HG03045 (cell line): Measurements from ENCODE around the gene RPL12.

Experiments used
- ATAC-seq: cut with Tn5 transposase; IDR thresholded peaks from one replicate; pipeline ENCODE4 v1.9.1; 2021; ENCODE audit warnings: mild to moderate bottlenecking, moderate library complexity; ENCODE audit not compliant: unreplicated experiment

The RPL12 gene

GRCh38 chr9:127405344-127406125, 45.7 kb downstream of the RPL12 start:
- no peak for ATAC-seq

GRCh38 chr9:127404631-127405030, 46.6 kb downstream of the RPL12 start:
- ATAC-seq: no peak

- no peak for ATAC-seq
Measured at GRCh38 chr9:127403507-127404192, 47.6 kb downstream of the RPL12 start.

- no peak for ATAC-seq
Measured at GRCh38 chr9:127402401-127403090, 48.7 kb downstream of the RPL12 start.

DNA sequence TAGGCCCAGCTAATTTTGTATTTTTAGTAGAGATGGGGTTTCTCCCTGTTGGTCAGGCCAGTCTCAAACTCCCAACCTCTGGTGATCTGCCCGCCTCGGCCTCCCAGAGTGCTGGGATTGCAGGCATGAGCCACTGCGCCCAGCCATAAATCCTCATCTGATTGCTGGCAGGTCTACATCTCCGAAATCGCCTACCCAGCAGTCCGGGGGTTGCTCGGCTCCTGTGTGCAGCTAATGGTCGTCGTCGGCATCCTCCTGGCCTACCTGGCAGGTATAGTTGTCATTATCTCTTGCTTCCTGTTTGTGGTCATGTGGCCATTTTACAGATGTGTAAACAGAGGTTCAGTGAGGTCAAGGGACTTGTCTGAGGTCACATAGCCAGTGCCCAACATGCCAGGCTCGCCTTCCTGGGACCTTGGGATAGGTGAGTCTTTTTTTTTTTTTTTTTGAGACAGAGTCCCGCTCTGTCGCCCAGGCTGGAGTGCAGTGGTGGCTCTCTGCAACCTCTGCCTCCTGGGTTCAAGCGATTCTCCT, 51.4 kb downstream of the RPL12 start:
- no peak for ATAC-seq

- ATAC-seq: no peak
Measured at GRCh38 chr9:127398715-127399400, 52.3 kb downstream of the RPL12 start.

DNA sequence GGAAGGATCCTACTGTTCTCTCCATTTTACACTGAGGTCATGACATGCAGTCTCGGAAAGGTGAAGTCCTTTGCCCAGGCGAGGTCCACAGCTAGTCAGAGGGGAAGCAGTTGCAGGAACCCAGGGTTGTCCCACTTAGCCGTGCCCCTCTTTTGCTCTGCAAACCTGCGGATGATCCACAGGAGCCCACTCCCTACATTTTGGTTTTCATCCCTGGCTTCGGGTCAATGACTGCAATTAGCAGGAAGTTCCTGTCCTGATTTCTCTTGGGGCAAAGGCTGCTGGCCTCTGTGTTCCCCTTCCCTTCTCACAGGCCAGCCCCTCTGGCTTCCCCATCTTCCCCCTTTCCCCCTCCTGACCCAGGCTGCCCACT, 52.9 kb downstream of the RPL12 start:
- ATAC-seq: no peak
